NT2/D1 (cell line): ENCODE results near the gene FAM229B.

ENCODE experiments used
- SUZ12 ChIP-seq: IDR thresholded peaks from 2 replicates; pipeline ENCODE4 v1.6.1; 2011; ENCODE audit not compliant: insufficient read length, insufficient read depth; ENCODE audit errors: extremely low read depth
- YY1 ChIP-seq: IDR thresholded peaks from 2 replicates; pipeline ENCODE4 v1.6.1; 2011; ENCODE audit not compliant: insufficient read length, insufficient read depth
- ZNF274 ChIP-seq: IDR thresholded peaks from 2 replicates; pipeline ENCODE4 v1.6.1; 2011; ENCODE audit warnings: mild to moderate bottlenecking, low read depth, low read length

- no peak for TF ChIP-seq SUZ12
- no peak for TF ChIP-seq ZNF274
- TF ChIP-seq YY1, result no peak
Measured at GRCh38 chr6:112116221-112116620, 28.8 kb downstream of the FAM229B start.
